ENCODE data around the gene THBS2.
"Not testable (repeated sequence)": the region's sequence is repeated elsewhere in the genome, so short reads cannot be mapped to it uniquely, and the experiment has no call there.

The THBS2 gene

DNA sequence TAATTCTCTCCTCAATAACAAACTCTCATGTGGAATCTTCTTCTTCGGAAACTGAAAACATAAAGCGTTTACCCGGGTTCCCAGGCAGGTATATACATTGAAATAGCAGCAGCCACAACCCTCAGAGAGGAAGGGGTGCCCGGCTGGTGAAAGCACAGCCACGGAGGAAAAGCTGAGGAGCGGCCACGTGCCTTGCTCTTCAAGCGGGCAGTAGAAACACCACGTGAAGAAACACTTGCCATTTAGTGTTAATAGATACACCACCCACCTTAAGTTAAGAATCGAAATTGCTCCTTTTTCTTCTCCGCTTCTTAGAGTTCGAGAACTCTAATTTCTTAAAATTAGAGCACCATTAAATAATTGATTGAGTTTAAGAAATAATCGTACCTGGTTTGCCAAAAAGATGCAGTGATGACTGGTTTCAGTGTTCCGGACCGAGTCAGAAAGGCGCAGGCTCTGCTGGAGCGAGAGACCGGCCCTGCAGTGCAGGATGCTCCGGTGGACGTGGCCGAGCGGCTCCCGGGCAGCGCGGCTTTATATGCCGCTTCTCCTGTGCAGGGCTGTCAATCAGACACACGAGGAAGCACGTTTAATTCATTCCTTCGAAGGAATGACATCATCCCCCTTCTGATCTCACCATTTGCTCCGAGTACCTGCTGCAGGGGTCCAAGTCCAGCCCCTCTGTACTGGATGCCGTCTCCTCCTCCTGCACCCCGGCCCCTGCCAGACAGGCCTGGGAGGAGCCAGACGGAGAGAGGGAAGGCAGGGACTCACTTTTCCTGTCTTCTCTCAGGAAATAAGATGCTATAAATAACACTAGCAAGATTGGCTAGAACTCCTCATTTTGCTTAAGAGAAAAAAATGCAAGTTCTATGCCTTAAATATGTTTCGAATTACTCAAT lies at the start of gene THBS2:
THBS2 (minus strand) TSS at position 510 of the 902 bp plus-strand sequence. CDS start 3,062 bp downstream, outside the sequence.
- no peak within 1 kb of the TSS for H3K4me3 ChIP-seq (ENCODE audit: low read length)
- no peak for TF ChIP-seq ZNF274 (IDR thresholded peaks at IDR 0.05; ENCODE audit: low read depth, low read length)

DNA sequence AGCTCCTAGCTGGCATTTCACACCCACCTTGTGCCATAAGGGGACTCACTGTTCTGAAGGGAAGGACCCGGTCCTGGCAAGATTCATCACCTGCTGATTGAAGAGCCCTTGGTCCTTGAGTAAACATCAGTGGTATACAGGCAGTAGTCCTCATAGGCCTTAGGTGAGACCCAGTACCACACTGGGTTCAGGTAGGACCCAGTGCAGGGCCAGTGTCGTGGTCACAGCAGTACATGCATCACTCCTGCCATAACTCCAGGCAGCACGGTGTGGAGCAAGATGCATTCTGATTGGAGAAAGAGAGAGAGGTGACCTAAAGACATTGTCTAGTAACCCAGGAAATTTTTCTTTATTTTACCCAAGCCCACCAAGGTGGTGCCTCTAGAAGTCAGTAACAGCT lies 49.1 kb upstream of the THBS2 start:
- H3K4me3 ChIP-seq (ENCODE audit: low read length): no peak overlapping the region
- TF ChIP-seq ZNF274 (IDR thresholded peaks at IDR 0.05; ENCODE audit: low read depth, low read length): no peak

- no peak for TF ChIP-seq ZNF274 (IDR thresholded peaks at IDR 0.05; ENCODE audit: low read depth, low read length)
- H3K4me3 ChIP-seq (ENCODE audit: low read length): no peak overlapping the region
Measured at GRCh38 chr6:169302255-169302654, 48.6 kb upstream of the THBS2 start.

- no peak for TF ChIP-seq ZNF274 (IDR thresholded peaks at IDR 0.05; ENCODE audit: low read depth, low read length)
- H3K4me3 ChIP-seq (ENCODE audit: low read length): no peak overlapping the region
Measured at GRCh38 chr6:169300916-169301315, 47.3 kb upstream of the THBS2 start.

GRCh38 chr6:169298626-169299025 lies 45.0 kb upstream of the THBS2 start:
- not testable (repeated sequence) for H3K4me3 ChIP-seq (ENCODE audit: low read length)

GRCh38 chr6:169296622-169297021 lies 43.0 kb upstream of the THBS2 start:
- TF ChIP-seq ZNF274 (IDR thresholded peaks at IDR 0.05; ENCODE audit: low read depth, low read length): no peak
- no peak overlapping the region for H3K4me3 ChIP-seq (ENCODE audit: low read length)

DNA sequence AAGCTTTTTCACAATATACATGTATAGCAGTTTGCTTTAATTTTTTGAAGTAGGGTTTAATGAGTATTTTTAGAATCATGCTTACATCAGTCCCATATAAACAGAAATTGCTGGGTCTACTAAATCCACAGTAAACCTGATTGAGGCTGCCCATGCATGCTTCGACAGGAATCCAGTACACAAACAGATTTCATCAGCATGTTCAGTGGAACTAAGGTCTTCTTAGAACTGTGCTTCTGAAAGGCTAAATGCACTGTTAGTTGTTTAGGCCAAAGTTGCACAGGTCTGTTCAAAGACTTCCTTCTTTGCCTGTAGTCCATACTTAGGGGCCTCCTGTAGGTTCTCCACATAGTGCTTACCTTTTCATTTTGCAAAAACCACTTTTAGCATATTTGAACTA lies 42.5 kb upstream of the THBS2 start:
- no peak for TF ChIP-seq ZNF274 (IDR thresholded peaks at IDR 0.05; ENCODE audit: low read depth, low read length)

DNA sequence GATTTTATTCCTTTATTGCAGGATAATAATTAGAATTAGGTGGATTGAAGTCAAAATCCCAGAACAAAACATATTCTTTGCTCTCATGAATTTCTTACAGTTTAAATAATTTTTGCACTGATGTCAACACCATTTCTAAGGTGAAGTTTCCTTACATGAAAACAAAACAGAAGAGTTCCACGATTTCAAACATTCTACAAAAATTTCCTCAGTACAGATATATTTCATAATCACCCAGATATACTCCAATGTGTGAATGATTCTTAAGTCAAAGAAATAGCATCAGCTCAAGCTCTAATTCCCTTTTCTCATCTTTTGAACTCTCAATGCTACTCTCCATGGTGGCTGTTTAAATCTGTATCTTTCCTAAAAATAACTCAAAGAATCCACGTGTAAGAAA lies 39.5 kb upstream of the THBS2 start:
- no peak overlapping the region for H3K4me3 ChIP-seq (ENCODE audit: low read length)
- TF ChIP-seq ZNF274 (IDR thresholded peaks at IDR 0.05; ENCODE audit: low read depth, low read length): no peak

More for the DNA sequence above, 42.5 kb upstream of the THBS2 start:
- no peak overlapping the region for H3K4me3 ChIP-seq (ENCODE audit: low read length)

GRCh38 chr6:169292338-169293124 lies 38.9 kb upstream of the THBS2 start:
- H3K4me3 ChIP-seq (ENCODE audit: low read length): no peak overlapping the region
- TF ChIP-seq ZNF274 (IDR thresholded peaks at IDR 0.05; ENCODE audit: low read depth, low read length): no peak

GRCh38 chr6:169291646-169292337 lies 38.1 kb upstream of the THBS2 start:
- H3K4me3 ChIP-seq (ENCODE audit: low read length): no peak overlapping the region
- no peak for TF ChIP-seq ZNF274 (IDR thresholded peaks at IDR 0.05; ENCODE audit: low read depth, low read length)

DNA sequence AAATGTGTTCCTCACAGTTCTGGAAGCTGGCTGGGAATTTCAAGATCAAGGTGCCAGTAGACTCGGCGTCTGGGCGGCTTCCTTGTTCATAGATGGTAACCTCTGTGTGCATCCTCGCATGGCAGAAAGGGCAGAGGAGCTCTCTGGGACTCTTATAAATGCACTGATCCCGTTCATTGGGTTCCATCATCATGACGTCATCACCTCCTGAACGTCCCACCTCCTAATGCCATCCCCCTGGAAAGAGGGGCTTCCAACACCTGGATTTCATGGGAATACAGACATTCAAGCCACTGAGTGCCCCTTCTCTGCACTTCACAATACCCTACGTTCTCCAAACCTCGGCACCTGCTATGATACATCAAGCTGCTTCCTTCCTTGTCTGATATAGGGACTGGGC lies 37.5 kb upstream of the THBS2 start:
- no peak for TF ChIP-seq ZNF274 (IDR thresholded peaks at IDR 0.05; ENCODE audit: low read depth, low read length)
- no peak overlapping the region for H3K4me3 ChIP-seq (ENCODE audit: low read length)

GRCh38 chr6:169289619-169290339 lies 36.1 kb upstream of the THBS2 start:
- no peak overlapping the region for H3K4me3 ChIP-seq (ENCODE audit: low read length)
- TF ChIP-seq ZNF274 (IDR thresholded peaks at IDR 0.05; ENCODE audit: low read depth, low read length): no peak

- H3K4me3 ChIP-seq (ENCODE audit: low read length): no peak overlapping the region
- no peak for TF ChIP-seq ZNF274 (IDR thresholded peaks at IDR 0.05; ENCODE audit: low read depth, low read length)
Measured at GRCh38 chr6:169289257-169289618, 35.6 kb upstream of the THBS2 start.

GRCh38 chr6:169288591-169288990 lies 34.9 kb upstream of the THBS2 start:
- TF ChIP-seq ZNF274 (IDR thresholded peaks at IDR 0.05; ENCODE audit: low read depth, low read length): no peak
- H3K4me3 ChIP-seq (ENCODE audit: low read length): no peak overlapping the region
